Hepatocyte (in vitro differentiated cells): Measurements from ENCODE around the gene SLX4IP. TPM values are rescaled to one million over a fixed set of nuclear protein-coding genes. Genes with fewer than 3 reads are reported as not detected.
A peak's percentile ranks its signal among the peaks of the same experiment; 100 is the strongest.

Experiments
- DNase-seq: peaks from one replicate; pipeline ENCODE4 v3.0.0-alpha.2; 2016; ENCODE audit warnings: low spot score
- H2AFZ ChIP-seq: fragments of 200-600 bp; sonication (generic); 2 replicates; pipeline ENCODE4 v1.6.0; 2016; ENCODE audit warnings: antibody characterized with exemption, mild to moderate bottlenecking
- H3K27ac ChIP-seq: fragments of 200-600 bp; sonication (generic); 2 replicates; pipeline ENCODE4 v1.5.1; 2016; ENCODE audit warnings: mild to moderate bottlenecking
- H3K27me3 ChIP-seq: fragments of 200-600 bp; sonication (generic); 2 replicates; pipeline ENCODE4 v1.6.1; 2016
- H3K36me3 ChIP-seq: fragments of 200-600 bp; sonication (generic); replicated peaks from 2 replicates; pipeline ENCODE4 v1.5.1; 2016; ENCODE audit warnings: low read depth; ENCODE audit not compliant: insufficient read depth
- H3K4me1 ChIP-seq: fragments of 200-600 bp; sonication (generic); 2 replicates; pipeline ENCODE4 v1.5.1; 2016; ENCODE audit warnings: mild to moderate bottlenecking, moderate library complexity; ENCODE audit not compliant: insufficient read depth
- H3K4me2 ChIP-seq: fragments of 200-600 bp; sonication (generic); 2 replicates; pipeline ENCODE4 v1.6.0; 2016
- H3K4me3 ChIP-seq: fragments of 200-600 bp; sonication (generic); 2 replicates; pipeline ENCODE4 v1.5.1; 2016; ENCODE audit warnings: mild to moderate bottlenecking
- H3K79me2 ChIP-seq: fragments of 200-600 bp; sonication (generic); 2 replicates; pipeline ENCODE4 v1.6.0; 2017; ENCODE audit warnings: mild to moderate bottlenecking
- H3K9me2 ChIP-seq: fragments of 200-600 bp; sonication (generic); replicated peaks from 2 replicates; pipeline ENCODE4 v1.6.0; 2017; ENCODE audit warnings: mild to moderate bottlenecking; ENCODE audit not compliant: insufficient read depth
- H3K9me3 ChIP-seq: fragments of 200-600 bp; sonication (generic); 2 replicates; pipeline ENCODE4 v1.5.1; 2016; ENCODE audit warnings: low read depth, mild to moderate bottlenecking
- H4K20me1 ChIP-seq: fragments of 200-600 bp; sonication (generic); 2 replicates; pipeline ENCODE4 v1.6.0; 2016; ENCODE audit warnings: mild to moderate bottlenecking; ENCODE audit not compliant: insufficient read depth, poor library complexity, severe bottlenecking
- EZH2 ChIP-seq: fragments of 200-600 bp; sonication (generic); IDR thresholded peaks from 2 replicates; pipeline ENCODE4 v1.6.1; 2016; ENCODE audit warnings: antibody characterized with exemption, mild to moderate bottlenecking, borderline replicate concordance
- EZH2phosphoT487 ChIP-seq: fragments of 200-600 bp; sonication (generic); IDR thresholded peaks from one replicate; pipeline ENCODE4 v1.6.1; 2018; ENCODE audit warnings: antibody characterized with exemption, mild to moderate bottlenecking, low read depth, moderate library complexity; ENCODE audit not compliant: unreplicated experiment, severe bottlenecking
- WGBS: methylation state at CpG from one replicate; pipeline ENCODE4 v1.1.6; 2016; ENCODE audit warnings: low lambda C conversion rate; ENCODE audit errors: missing lambda C conversion rate; 5-methylcytosine and 5-hydroxymethylcytosine counted together
- microRNA-seq: library from miRNA; unstranded; fragments of <30 nt; microRNA quantifications from one replicate; pipeline ENCODE4, GENCODE V29; 2017
- polyA plus RNA-seq: library from polyadenylated mRNA; unstranded; fragments of >200 nt; fragmentation: Nextera tagmentation; extraction: Ambion mirVana; gene quantifications from 2 replicates; pipeline ENCODE4 v1.2.1, GENCODE V29; 2016
- small RNA-seq: library from RNA; depleted of rRNA; stranded (forward); fragments of <200 nt; gene quantifications from one replicate; pipeline ENCODE3, GENCODE V24; 2014
- total RNA-seq: library from RNA; depleted of rRNA; stranded (reverse); fragments of >200 nt; gene quantifications from 2 replicates; pipeline ENCODE4 v1.2.3, GENCODE V29; 2014
- TF ChIP-seq, protein P1 (sequence below): fragments of 200-600 bp; sonication (generic); IDR thresholded peaks from 2 replicates; pipeline ENCODE4 v1.5.1; 2016; ENCODE audit warnings: antibody characterized with exemption, mild to moderate bottlenecking; ENCODE audit not compliant: poor library complexity

SLX4IP gene
- total and polyA plus RNA-seq, 2 experiments from 2014 or later, result 2.9 to 5.7 TPM

DNA sequence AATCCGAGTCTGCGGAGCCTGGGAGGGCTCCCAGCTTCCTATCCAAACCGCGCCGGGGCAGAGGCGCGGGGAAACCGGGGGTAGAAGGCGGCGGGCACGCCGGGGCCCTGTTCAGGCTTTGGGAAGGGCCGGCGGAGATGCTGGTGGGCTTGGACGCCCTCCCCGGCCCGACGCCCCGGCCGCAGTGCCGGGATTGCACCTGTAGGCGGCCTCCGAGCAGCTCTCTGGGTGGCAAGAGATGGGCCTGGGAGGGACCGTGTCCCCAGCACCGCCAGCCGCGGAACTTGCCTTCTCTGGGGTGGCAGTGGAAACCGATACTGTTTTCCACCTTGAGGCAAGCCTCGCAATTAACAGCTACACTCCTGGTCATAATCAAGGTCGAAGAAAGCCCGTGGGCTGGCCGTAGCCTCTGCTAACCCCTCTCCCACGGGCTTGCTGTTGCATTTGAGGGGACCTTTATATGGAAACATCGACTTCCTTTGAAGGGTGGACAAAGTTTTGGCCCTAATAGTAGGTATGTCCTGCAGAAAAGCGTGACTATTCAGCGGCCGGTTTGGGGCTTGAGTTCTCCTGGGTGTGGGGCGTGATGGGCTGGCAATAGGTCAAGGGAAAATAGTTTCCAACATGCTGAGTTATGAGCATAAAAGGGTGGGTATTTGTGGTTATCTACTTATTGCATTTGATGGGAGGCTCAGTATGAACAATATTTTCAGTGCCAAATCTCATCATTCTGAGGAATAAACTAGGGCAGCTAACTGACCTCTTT lies 239.8 kb downstream of the SLX4IP start:
- 6% methylated on average over 34 of the region's 38 CpGs for WGBS
- TF ChIP-seq EZH2phosphoT487, result no peak
- TF ChIP-seq, protein P1, sequence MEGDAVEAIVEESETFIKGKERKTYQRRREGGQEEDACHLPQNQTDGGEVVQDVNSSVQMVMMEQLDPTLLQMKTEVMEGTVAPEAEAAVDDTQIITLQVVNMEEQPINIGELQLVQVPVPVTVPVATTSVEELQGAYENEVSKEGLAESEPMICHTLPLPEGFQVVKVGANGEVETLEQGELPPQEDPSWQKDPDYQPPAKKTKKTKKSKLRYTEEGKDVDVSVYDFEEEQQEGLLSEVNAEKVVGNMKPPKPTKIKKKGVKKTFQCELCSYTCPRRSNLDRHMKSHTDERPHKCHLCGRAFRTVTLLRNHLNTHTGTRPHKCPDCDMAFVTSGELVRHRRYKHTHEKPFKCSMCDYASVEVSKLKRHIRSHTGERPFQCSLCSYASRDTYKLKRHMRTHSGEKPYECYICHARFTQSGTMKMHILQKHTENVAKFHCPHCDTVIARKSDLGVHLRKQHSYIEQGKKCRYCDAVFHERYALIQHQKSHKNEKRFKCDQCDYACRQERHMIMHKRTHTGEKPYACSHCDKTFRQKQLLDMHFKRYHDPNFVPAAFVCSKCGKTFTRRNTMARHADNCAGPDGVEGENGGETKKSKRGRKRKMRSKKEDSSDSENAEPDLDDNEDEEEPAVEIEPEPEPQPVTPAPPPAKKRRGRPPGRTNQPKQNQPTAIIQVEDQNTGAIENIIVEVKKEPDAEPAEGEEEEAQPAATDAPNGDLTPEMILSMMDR, result peak; percentile 82
- H3K9me3 ChIP-seq, result no peaks in the 10 kb centered on the region
- peak; percentile 92 for DNase-seq
- peaks cover 14% of the 10 kb centered on the region for H4K20me1 ChIP-seq
- H3K27me3 ChIP-seq, result no peaks in the 10 kb centered on the region
- no peaks in the 10 kb centered on the region for H3K9me2 ChIP-seq
- peaks cover 35% of the 10 kb centered on the region for H3K79me2 ChIP-seq
- H3K4me3 ChIP-seq, result peak overlapping the region; percentile 81
- no peaks in the 10 kb centered on the region for H3K36me3 ChIP-seq
- H3K4me2 ChIP-seq, result peak overlapping the region; percentile 95
- peak overlapping the region; percentile 95 for H2AFZ ChIP-seq
- peaks cover 13% of the 10 kb centered on the region for H3K4me1 ChIP-seq
- peak overlapping the region; percentile 100 for H3K27ac ChIP-seq

DNA sequence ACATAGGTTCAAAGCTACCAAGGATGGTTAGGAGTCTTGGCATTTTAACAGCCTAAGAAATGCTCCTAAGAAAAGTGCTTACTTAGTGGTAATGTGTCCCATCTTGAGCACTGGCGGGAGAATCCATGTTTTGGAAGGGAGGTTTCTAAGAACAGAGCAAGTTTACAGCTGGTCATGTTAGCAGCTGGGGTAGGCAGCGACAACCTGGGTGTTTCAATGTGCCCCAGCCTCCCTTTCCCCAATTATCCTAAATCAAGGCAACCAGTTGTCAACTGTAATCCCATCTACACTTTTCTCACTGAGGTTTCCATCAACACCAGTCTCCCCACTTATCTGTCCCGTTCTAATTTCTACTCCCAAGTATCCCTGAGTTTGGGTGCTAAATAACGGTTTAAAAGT lies 240.3 kb downstream of the SLX4IP start:
- H3K36me3 ChIP-seq, result no peaks in the 10 kb centered on the region
- peak overlapping the region; percentile 95 for H3K4me2 ChIP-seq
- TF ChIP-seq EZH2, result no peak
- peak overlapping the region; percentile 100 for H3K27ac ChIP-seq
- H3K9me3 ChIP-seq, result no peaks in the 10 kb centered on the region
- H4K20me1 ChIP-seq, result peaks cover 8% of the 10 kb centered on the region
- DNase-seq, result no peak
- H3K4me1 ChIP-seq, result peaks cover 8% of the 10 kb centered on the region
- peaks cover 29% of the 10 kb centered on the region for H3K79me2 ChIP-seq
- 94% methylated on average over 4 of the region's 4 CpGs for WGBS
- no peak overlapping the region for H3K4me3 ChIP-seq
- H3K9me2 ChIP-seq, result no peaks in the 10 kb centered on the region
- H2AFZ ChIP-seq, result no peak overlapping the region
- H3K27me3 ChIP-seq, result no peaks in the 10 kb centered on the region

DNA sequence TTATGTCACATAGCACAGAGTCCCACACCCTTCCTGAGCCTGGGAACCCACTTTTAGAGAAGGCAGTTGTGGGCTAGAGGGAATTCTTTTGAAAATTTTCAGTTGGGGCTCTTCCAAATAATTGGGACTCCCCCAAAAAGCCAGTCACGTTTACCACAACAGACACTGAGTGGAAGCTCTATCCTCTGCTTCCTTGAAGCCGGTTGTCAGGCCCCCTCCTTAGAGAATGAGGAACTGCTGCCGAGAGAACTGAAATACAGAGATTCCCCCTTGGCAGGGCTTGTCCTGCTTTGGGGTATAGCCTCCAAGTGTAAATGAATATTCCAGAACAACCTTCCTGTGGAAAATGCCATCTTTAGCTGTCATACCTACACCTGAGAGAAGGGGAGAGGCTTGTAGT lies 241.4 kb downstream of the SLX4IP start:
- no peaks in the 10 kb centered on the region for H3K9me3 ChIP-seq
- 82% methylated on average over 3 of the region's 3 CpGs for WGBS
- H3K4me1 ChIP-seq, result peaks cover 8% of the 10 kb centered on the region
- no peak overlapping the region for H2AFZ ChIP-seq
- H3K79me2 ChIP-seq, result peaks cover 20% of the 10 kb centered on the region
- H3K27ac ChIP-seq, result no peak overlapping the region
- no peaks in the 10 kb centered on the region for H3K9me2 ChIP-seq
- DNase-seq, result no peak
- TF ChIP-seq EZH2phosphoT487, result no peak
- TF ChIP-seq, protein P1, result no peak
- no peak for TF ChIP-seq EZH2
- H3K4me3 ChIP-seq, result no peak overlapping the region
- H4K20me1 ChIP-seq, result no peaks in the 10 kb centered on the region
- no peak overlapping the region for H3K4me2 ChIP-seq
- H3K36me3 ChIP-seq, result no peaks in the 10 kb centered on the region
- H3K27me3 ChIP-seq, result no peaks in the 10 kb centered on the region

Small RNAs within 50 kb of the gene (microRNA-seq; reads per million reads assigned to microRNA genes)
- 1.8 reads per million for gene MIR6870

Small RNAs within 50 kb of the gene (small RNA-seq; reads per million reads assigned to genes)
- not detected for gene MIR6870

Other genes with a start within 250 kb of the SLX4IP start
- 3.6 and 3.7 TPM in 2 replicates for gene SNAP25, start 216.5 kb upstream of the SLX4IP start, total RNA-seq
- gene SNAP25, start 216.5 kb upstream of the SLX4IP start, polyA plus RNA-seq, result 5.2 TPM in 2 replicates
- 17.4 and 17.5 TPM in 2 replicates for gene MKKS, start 1.1 kb upstream of the SLX4IP start, total RNA-seq
- gene MKKS, start 1.1 kb upstream of the SLX4IP start, polyA plus RNA-seq, result 8.3 and 15.0 TPM in 2 replicates
- 51.5 and 52.6 TPM in 2 replicates for gene JAG1, start 238.7 kb downstream of the SLX4IP start, total RNA-seq
- 19.2 and 21.0 TPM in 2 replicates for gene JAG1, start 238.7 kb downstream of the SLX4IP start, polyA plus RNA-seq